HepG2 (cell line): Measurements from ENCODE around the gene SBNO1. TPM values are rescaled to one million over a fixed set of nuclear protein-coding genes. Genes with fewer than 3 reads are reported as not detected.
A peak's percentile ranks its signal among the peaks of the same experiment; 100 is the strongest.

Experiments used
- BRCA1 ChIP-seq: sonication (generic); formaldehyde crosslinking; IDR thresholded peaks from 2 replicates; pipeline ENCODE4 v1.4.0; 2020; ENCODE audit warnings: missing genetic modification reagents
- DMAP1 ChIP-seq: IDR thresholded peaks from 2 replicates; pipeline ENCODE4 v1.6.1; 2016
- EP300 ChIP-seq, 3 experiments: sonication (generic) in 1 of 3; formaldehyde crosslinking in 1 of 3; IDR thresholded peaks; 2 replicates each; pipeline versions ENCODE4 v1.5.1 to v1.6.1; 2011 to 2020; ENCODE audit warnings: low read depth in 2 of 3, low read length in 2 of 3, borderline replicate concordance in 1 of 3, improper control_type of control experiment in 1 of 3, mild to moderate bottlenecking in 1 of 3, missing genetic modification reagents in 1 of 3, moderate library complexity in 1 of 3
- FOXC1 ChIP-seq: sonication (generic); formaldehyde crosslinking; IDR thresholded peaks from 2 replicates; pipeline ENCODE4 v1.8.0; 2022; ENCODE audit warnings: mild to moderate bottlenecking, missing genetic modification reagents, borderline replicate concordance
- HDAC6 ChIP-seq: fragments of 200-600 bp; sonication (generic); IDR thresholded peaks from 2 replicates; pipeline ENCODE4 v1.7.0; 2017; ENCODE audit warnings: mild to moderate bottlenecking, antibody characterized with exemption, low read length, low read depth
- HMG20A ChIP-seq: IDR thresholded peaks from 2 replicates; pipeline ENCODE4 v1.6.1; 2016; ENCODE audit warnings: borderline replicate concordance
- MTA1 ChIP-seq: sonication (generic); formaldehyde crosslinking; IDR thresholded peaks from 2 replicates; pipeline ENCODE4 v1.4.0; 2020; ENCODE audit warnings: missing genetic modification reagents, mild to moderate bottlenecking, borderline replicate concordance
- MYNN ChIP-seq: sonication (generic); formaldehyde crosslinking; IDR thresholded peaks from 2 replicates; pipeline ENCODE4 v1.4.0; 2020; ENCODE audit warnings: mild to moderate bottlenecking, low read depth, missing genetic modification reagents
- NR2C2 ChIP-seq: sonication (generic); formaldehyde crosslinking; IDR thresholded peaks from 2 replicates; pipeline ENCODE4 v1.4.0; 2020; ENCODE audit warnings: missing genetic modification reagents, mild to moderate bottlenecking, moderate library complexity, borderline replicate concordance
- RBM22 ChIP-seq: fragments of 200-400 bp; formaldehyde crosslinking; optimal IDR thresholded peaks from 2 replicates; pipeline ENCODE3; 2017; ENCODE audit warnings: mild to moderate bottlenecking, low read length, moderate library complexity
- REXO4 ChIP-seq: sonication (generic); formaldehyde crosslinking; IDR thresholded peaks from 2 replicates; pipeline ENCODE4 v1.8.0; 2022; ENCODE audit warnings: missing genetic modification reagents, mild to moderate bottlenecking, borderline replicate concordance
- SNAPC2 ChIP-seq: sonication (generic); formaldehyde crosslinking; IDR thresholded peaks from 2 replicates; pipeline ENCODE4 v1.8.1; 2022; ENCODE audit warnings: mild to moderate bottlenecking, missing genetic modification reagents
- STAG1 ChIP-seq: sonication (generic); formaldehyde crosslinking; IDR thresholded peaks from 2 replicates; pipeline ENCODE4 v1.4.0; 2020; ENCODE audit warnings: missing genetic modification reagents
- TBX3 ChIP-seq: fragments of 450-650 bp; IDR thresholded peaks from 2 replicates; pipeline ENCODE4 v1.6.1; 2017; ENCODE audit warnings: antibody characterized with exemption, mild to moderate bottlenecking, inconsistent platforms, borderline replicate concordance
- ZBTB7B ChIP-seq: sonication (generic); formaldehyde crosslinking; IDR thresholded peaks from 2 replicates; pipeline ENCODE4 v1.4.0; 2020; ENCODE audit warnings: missing genetic modification reagents
- ZFY ChIP-seq: sonication (generic); formaldehyde crosslinking; IDR thresholded peaks from 2 replicates; pipeline ENCODE4 v1.4.0; 2020; ENCODE audit warnings: missing genetic modification reagents
- ZNF256 ChIP-seq: sonication (generic); formaldehyde crosslinking; conservative IDR thresholded peaks from 2 replicates; pipeline ENCODE4 v1.4.0; 2020; ENCODE audit warnings: missing genetic modification reagents
- ZNF446 ChIP-seq: sonication (generic); formaldehyde crosslinking; IDR thresholded peaks from 2 replicates; pipeline ENCODE4 v1.5.0; 2020; ENCODE audit warnings: mild to moderate bottlenecking, missing genetic modification reagents
- ZNF564 ChIP-seq: sonication (generic); formaldehyde crosslinking; IDR thresholded peaks from 2 replicates; pipeline ENCODE4 v1.8.1; 2023; ENCODE audit warnings: mild to moderate bottlenecking, missing genetic modification reagents
- ZNF660 ChIP-seq: sonication (generic); formaldehyde crosslinking; IDR thresholded peaks from 2 replicates; pipeline ENCODE4 v1.5.1; 2020; ENCODE audit warnings: mild to moderate bottlenecking, low read depth, missing genetic modification reagents, borderline replicate concordance
- ZSCAN31 ChIP-seq: sonication (generic); formaldehyde crosslinking; IDR thresholded peaks from 2 replicates; pipeline ENCODE4 v1.5.0; 2020; ENCODE audit warnings: low read depth, mild to moderate bottlenecking, missing genetic modification reagents
- polyA plus RNA-seq, 8 experiments: library from polyadenylated mRNA; depleted of rRNA in 3 of 8; stranded (reverse) in 7 of 8; unstranded in 1 of 8; fragments of >200 nt; fragmentation: Illumina TruSeq in 4 of 8; extraction: Trizol in 4 of 8; gene quantifications; 2 replicates each; pipeline versions ENCODE4 v1.2.1 to v1.2.3, GENCODE V29; 2011 to 2016; ENCODE audit warnings: low read depth in 4 of 8, missing spikeins in 1 of 8, mixed read lengths in 1 of 8; ENCODE audit not compliant: insufficient read depth in 1 of 8
- total RNA-seq, 5 experiments: library from RNA; depleted of rRNA; stranded (reverse); fragments of >200 nt; fragmentation: Illumina TruSeq; extraction: Trizol; gene quantifications; 2 replicates each; pipeline ENCODE4 v1.2.3, GENCODE V29; 2016; ENCODE audit warnings: low read depth in 1 of 5
- TF ChIP-seq, protein P1 (sequence below): sonication (generic); formaldehyde crosslinking; IDR thresholded peaks from 2 replicates; pipeline ENCODE4 v1.4.0; 2020; ENCODE audit warnings: missing genetic modification reagents
- TF ChIP-seq, protein P2 (sequence below): sonication (generic); formaldehyde crosslinking; IDR thresholded peaks from 2 replicates; pipeline ENCODE4 v1.8.0; 2022; ENCODE audit warnings: mild to moderate bottlenecking, missing genetic modification reagents
- TF ChIP-seq, protein P3 (sequence below): sonication (generic); formaldehyde crosslinking; IDR thresholded peaks from 2 replicates; pipeline ENCODE4 v1.4.0; 2020; ENCODE audit warnings: mild to moderate bottlenecking, missing genetic modification reagents
- TF ChIP-seq, protein P4 (sequence below): sonication (generic); formaldehyde crosslinking; IDR thresholded peaks from 2 replicates; pipeline ENCODE4 v1.4.0; 2020; ENCODE audit warnings: mild to moderate bottlenecking, missing genetic modification reagents

Gene SBNO1
- total and polyA plus RNA-seq, 2 of the 13 experiments (the other 11 are each of a cell fraction or from before 2014, with no cell fraction given), result 10.9 to 40.2 TPM

- TF ChIP-seq ZNF446 (CRISPR knock-in tag), result no peak
- 0 out of 2 replicates have a peak, but pooled peaks have one; percentile 58 for TF ChIP-seq ZNF256 (CRISPR knock-in tag)
- TF ChIP-seq RBM22, result no peak
- TF ChIP-seq HMG20A, result no peak
- no peak for TF ChIP-seq ZSCAN31
- TF ChIP-seq HDAC6, result no peak
- TF ChIP-seq, protein P1, sequence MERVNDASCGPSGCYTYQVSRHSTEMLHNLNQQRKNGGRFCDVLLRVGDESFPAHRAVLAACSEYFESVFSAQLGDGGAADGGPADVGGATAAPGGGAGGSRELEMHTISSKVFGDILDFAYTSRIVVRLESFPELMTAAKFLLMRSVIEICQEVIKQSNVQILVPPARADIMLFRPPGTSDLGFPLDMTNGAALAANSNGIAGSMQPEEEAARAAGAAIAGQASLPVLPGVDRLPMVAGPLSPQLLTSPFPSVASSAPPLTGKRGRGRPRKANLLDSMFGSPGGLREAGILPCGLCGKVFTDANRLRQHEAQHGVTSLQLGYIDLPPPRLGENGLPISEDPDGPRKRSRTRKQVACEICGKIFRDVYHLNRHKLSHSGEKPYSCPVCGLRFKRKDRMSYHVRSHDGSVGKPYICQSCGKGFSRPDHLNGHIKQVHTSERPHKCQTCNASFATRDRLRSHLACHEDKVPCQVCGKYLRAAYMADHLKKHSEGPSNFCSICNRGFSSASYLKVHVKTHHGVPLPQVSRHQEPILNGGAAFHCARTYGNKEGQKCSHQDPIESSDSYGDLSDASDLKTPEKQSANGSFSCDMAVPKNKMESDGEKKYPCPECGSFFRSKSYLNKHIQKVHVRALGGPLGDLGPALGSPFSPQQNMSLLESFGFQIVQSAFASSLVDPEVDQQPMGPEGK (CRISPR knock-in tag), result 0 out of 2 replicates have a peak, but pooled peaks have one; percentile 38
- peak; percentile 52; the same call in 1 of the 2 replicates for TF ChIP-seq FOXC1 (CRISPR knock-in tag)
- TF ChIP-seq ZFY, result peak; percentile 90
- TF ChIP-seq, protein P2, sequence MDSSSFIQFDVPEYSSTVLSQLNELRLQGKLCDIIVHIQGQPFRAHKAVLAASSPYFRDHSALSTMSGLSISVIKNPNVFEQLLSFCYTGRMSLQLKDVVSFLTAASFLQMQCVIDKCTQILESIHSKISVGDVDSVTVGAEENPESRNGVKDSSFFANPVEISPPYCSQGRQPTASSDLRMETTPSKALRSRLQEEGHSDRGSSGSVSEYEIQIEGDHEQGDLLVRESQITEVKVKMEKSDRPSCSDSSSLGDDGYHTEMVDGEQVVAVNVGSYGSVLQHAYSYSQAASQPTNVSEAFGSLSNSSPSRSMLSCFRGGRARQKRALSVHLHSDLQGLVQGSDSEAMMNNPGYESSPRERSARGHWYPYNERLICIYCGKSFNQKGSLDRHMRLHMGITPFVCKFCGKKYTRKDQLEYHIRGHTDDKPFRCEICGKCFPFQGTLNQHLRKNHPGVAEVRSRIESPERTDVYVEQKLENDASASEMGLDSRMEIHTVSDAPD, result no peak
- TF ChIP-seq ZNF660 (CRISPR knock-in tag), result no peak
- TF ChIP-seq MYNN, result no peak
- TF ChIP-seq ZBTB7B (CRISPR knock-in tag), result peak; percentile 70; the same call in 1 of the 2 replicates
- no peak for TF ChIP-seq MTA1 (CRISPR knock-in tag)
- no peak for TF ChIP-seq TBX3
- TF ChIP-seq STAG1 (CRISPR knock-in tag), result peak; percentile 50
- TF ChIP-seq, protein P3, sequence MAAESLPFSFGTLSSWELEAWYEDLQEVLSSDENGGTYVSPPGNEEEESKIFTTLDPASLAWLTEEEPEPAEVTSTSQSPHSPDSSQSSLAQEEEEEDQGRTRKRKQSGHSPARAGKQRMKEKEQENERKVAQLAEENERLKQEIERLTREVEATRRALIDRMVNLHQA (CRISPR knock-in tag), result no peak
- TF ChIP-seq BRCA1 (CRISPR knock-in tag), result peak; percentile 96
- TF ChIP-seq NR2C2, result peak; percentile 75
- peak in 1 of 2 experiments; percentile 20; a peak in 1 of 4 replicates for TF ChIP-seq EP300 (IDR thresholded peaks at IDR 0.05; ENCODE audit: low read depth in 2 of 2, low read length in 2 of 2)
- no peak for TF ChIP-seq EP300 (CRISPR knock-in tag; IDR thresholded peaks at IDR 0.05; ENCODE audit: borderline replicate concordance)
- TF ChIP-seq REXO4 (CRISPR knock-in tag), result no peak
- TF ChIP-seq DMAP1, result peak; percentile 61; the same call in 1 of the 2 replicates
- TF ChIP-seq, protein P4, sequence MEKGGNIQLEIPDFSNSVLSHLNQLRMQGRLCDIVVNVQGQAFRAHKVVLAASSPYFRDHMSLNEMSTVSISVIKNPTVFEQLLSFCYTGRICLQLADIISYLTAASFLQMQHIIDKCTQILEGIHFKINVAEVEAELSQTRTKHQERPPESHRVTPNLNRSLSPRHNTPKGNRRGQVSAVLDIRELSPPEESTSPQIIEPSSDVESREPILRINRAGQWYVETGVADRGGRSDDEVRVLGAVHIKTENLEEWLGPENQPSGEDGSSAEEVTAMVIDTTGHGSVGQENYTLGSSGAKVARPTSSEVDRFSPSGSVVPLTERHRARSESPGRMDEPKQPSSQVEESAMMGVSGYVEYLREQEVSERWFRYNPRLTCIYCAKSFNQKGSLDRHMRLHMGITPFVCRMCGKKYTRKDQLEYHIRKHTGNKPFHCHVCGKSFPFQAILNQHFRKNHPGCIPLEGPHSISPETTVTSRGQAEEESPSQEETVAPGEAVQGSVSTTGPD (CRISPR knock-in tag), result no peak
- 0 out of 2 replicates have a peak, but pooled peaks have one; percentile 46 for TF ChIP-seq ZNF564 (CRISPR knock-in tag)
- peak; percentile 37; the same call in 1 of the 2 replicates for TF ChIP-seq SNAPC2 (CRISPR knock-in tag)
Measured at GRCh38 chr12:123365025-123365917, 624 bp upstream of the SBNO1 start (continued).
